ENCODE measurements around the gene AGXT. TPM values are rescaled to one million over a fixed set of nuclear protein-coding genes. Genes with fewer than 3 reads are reported as not detected.

The AGXT gene
- polyA plus RNA-seq, 3 donors: 0.34 to 0.80 (median 0.39) TPM

Other genes with a start within 250 kb of the AGXT start
- 1 to 10 TPM in 2 of 3 donors, under 1 TPM in 1; 0.60 to 2.3 (median 1.6) TPM for gene GPR35, start 243.3 kb upstream of the AGXT start, polyA plus RNA-seq
- gene AQP12B, start 185.9 kb upstream of the AGXT start, polyA plus RNA-seq: 100 to 1,000 TPM in 1 of 3 donors, under 1 TPM in 1, not detected in 1; 0.03 to 159 TPM
- gene AQP12A, start 177.0 kb upstream of the AGXT start, polyA plus RNA-seq: 100 to 1,000 TPM in 1 of 3 donors, not detected in 2; 105 TPM
- gene KIF1A, start 48.6 kb upstream of the AGXT start, polyA plus RNA-seq: 10 to 100 TPM in 1 of 3 donors, under 1 TPM in 2; 0.11 to 18.6 (median 0.18) TPM
- under 1 TPM in 2 of 3 donors, not detected in 1; 0.37 to 0.48 TPM for gene MAB21L4, start 27.3 kb downstream of the AGXT start, polyA plus RNA-seq
- gene CROCC2, start 37.5 kb downstream of the AGXT start, polyA plus RNA-seq: 1 to 10 TPM in 1 of 3 donors, under 1 TPM in 2; 0.01 to 1.3 (median 0.02) TPM
- 10 to 100 TPM in 2 of 3 donors, 1 to 10 TPM in 1; 3.3 to 18.1 (median 17.8) TPM for gene SNED1, start 129.8 kb downstream of the AGXT start, polyA plus RNA-seq
- 10 to 100 TPM; 23.5 to 34.8 (median 24.4) TPM for gene MTERF4, start 233.5 kb downstream of the AGXT start, polyA plus RNA-seq

All from adipose tissue (tissue), 3 donors.